GM21423 (cell line): ENCODE results near the gene LAG3.

Experiments used
- ATAC-seq: cut with Tn5 transposase; IDR thresholded peaks from one replicate; pipeline ENCODE4 v1.9.1; 2021; ENCODE audit warnings: mild to moderate bottlenecking, moderate library complexity; ENCODE audit not compliant: unreplicated experiment

The LAG3 gene

DNA sequence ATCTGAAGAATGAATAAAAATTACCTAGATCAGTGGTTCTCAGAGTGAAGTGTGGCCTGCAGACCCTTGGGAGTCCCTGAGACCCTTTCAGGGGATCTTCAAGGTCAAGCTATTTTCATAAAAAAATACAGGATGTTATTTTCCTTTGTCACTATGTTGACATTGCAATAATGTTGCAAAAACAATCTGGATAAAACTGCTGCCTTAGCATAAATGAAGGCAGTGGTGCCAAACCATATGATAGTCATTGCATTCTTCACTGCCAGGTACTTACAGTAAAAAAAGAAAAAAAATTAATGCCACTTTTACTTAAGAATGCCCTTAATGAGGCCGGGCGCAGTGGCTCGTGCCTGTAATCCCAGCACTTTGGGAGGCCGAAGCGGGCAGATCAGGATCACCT is 15.0 kb downstream of the LAG3 start:
- no peak for ATAC-seq

DNA sequence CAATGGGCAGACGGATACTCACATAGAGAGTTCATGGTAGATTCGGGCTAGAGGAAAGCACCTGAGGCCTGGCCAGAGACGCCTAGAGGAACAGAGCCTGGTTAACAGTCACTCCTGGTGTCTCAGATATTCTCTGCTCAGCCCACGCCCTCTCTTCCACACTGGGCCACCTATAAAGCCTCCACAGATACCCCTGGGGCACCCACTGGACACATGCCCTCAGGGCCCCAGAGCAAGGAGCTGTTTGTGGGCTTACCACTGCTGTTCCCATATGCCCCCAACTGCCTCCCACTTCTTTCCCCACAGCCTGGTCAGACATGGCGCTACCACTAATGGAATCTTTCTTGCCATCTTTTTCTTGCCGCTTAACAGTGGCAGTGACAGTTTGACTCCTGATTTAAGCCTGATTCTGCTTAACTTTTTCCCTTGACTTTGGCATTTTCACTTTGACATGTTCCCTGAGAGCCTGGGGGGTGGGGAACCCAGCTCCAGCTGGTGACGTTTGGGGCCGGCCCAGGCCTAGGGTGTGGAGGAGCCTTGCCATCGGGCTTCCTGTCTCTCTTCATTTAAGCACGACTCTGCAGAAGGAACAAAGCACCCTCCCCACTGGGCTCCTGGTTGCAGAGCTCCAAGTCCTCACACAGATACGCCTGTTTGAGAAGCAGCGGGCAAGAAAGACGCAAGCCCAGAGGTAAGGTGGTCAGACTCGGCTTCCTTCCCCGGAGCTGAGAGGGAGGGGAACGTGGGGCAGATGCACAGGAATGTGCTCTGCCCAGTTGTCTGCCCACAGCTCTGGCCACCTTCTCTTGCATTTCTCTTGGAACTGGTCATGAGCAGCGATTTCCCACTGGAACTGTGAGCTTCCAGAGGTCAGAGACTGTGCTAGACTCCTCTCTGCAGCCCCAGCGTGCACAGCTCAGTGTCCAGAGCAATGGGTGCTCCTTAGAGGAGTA is 16.9 kb downstream of the LAG3 start, which contains the start of gene CD4:
TSS of gene CD4 (plus strand) at position 557 of the 953 bp plus-strand sequence. CDS start 10,611 bp downstream, outside the sequence.
- no peak for ATAC-seq

DNA sequence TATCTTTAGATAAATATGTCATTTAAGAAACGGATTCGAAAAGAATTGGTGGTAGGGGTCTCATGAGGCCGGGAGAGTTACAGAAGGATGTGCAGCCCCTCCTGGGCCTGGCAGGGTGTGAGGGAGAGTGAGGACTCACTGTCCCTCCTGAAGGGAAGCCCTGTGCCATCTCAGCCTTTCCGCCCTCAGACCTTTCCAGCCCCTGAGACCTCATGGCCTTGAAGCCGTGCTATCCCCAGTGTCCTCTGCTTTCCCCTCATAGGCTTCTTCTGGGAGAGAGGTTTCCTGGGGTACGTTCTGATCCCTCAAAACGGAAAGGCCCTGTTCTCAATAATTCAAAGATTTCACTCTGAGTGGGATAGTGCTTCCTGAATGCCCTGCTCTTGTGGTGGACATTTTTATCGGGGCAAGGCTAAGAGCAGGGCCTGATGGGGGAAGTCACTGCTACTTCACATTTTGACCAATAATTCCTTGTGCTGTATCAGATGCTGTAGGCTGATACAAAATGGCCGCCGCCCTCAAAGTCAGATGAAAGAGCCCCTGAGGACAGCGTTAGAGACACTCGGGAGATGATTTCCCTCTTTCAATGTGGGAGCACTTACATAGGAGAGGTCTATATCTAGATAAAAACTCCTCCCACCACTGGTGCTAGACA is 18.3 kb downstream of the LAG3 start:
- no peak for ATAC-seq

DNA sequence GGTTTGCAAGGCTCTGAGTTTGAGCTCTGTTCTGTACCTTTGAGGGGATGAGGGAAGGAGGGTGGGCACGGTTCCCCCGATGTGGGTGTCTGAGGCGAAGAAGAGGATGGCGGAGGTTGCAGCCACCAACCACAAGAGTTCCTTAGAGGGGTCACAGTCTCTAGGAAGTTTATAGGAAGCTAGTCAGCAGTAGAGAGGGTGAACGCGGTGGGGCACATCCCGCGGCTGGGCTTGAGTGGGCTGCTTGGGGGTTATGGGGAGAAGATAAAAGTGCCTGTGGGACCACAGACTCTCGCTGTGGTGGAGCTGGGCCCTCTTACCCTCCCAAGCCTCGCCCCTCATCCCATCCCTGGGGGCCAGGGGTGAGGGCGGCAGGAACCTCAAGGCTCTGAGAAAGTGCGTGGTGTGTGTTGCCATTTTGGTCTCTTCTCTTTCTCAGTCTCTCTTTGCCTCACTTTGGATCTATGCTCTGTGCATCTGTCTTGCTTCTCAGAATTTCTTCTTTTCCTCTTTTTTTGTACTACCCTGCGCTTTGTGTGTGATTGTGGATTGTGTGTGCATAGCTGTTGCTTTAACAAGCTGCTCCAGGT is 19.7 kb downstream of the LAG3 start:
- ATAC-seq = no peak

DNA sequence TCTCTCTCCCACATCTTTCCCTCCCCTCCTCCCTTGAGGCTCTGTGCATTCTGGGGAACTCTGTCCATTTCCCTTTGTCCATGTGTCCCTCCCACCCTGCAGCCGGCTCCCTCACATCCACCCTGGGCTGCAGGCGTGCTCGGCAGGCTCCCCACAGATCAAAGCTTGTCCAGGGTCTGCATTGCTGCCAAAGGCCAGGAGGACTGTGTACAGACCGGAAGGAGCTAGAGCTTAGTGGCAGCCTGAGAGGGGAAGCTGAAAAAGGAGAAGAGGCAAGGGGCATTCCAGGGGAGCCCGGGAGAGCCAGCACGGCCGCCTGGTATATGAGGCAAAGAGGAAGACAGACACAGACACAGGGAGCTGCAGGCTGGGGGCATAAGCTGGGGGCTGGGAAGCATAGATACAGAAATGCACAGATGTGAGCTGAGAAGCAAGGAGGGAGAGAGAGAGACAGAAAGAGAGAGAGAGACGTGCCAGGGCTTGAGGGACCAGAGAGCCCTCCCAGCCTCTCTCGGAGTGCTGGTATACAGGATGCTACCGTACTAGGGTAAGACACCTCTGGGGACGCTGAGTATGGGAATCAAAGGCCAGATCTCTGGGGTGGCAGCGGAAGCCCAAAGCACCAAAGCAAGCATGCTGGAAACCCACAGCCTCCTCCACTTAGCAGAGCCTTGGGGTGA is 20.3 kb downstream of the LAG3 start:
- no peak for ATAC-seq

DNA sequence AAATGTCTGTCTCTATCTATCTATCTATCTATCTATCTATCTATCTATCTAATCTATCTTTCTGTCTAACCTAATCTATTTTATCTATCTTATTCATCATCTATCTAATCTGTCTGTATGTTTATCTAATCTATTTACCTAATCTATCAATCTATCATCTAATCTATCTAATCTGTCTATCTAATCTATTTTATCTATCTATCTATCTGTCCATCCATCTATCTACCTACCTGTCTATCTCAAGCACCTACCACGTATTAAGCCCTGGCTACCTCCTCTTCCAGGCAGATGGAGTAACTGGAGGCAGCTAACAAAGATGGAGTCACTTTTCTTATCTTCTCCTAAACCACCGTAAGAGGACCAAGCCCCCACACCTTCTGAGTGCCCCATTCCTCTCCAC is 22.8 kb downstream of the LAG3 start:
- ATAC-seq = no peak

DNA sequence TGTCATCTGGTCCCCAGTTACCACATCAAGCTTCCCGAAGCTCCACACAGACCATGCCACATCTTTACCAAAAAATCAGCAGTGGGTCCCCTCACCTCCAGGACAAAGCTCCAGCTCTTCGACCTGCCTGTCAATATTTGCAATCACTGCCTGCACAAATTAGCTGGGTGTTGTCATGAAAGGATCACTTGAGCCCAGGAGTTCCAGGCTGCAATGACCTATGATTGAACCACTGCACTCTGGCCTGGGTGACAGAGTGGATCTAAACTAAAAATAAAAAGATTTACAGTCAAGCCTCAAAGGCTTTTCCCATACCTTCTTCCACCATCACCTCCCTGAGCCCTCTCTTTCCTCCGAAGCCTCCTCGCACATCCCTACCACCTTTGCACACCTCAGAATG is 24.3 kb downstream of the LAG3 start:
- ATAC-seq = no peak

DNA sequence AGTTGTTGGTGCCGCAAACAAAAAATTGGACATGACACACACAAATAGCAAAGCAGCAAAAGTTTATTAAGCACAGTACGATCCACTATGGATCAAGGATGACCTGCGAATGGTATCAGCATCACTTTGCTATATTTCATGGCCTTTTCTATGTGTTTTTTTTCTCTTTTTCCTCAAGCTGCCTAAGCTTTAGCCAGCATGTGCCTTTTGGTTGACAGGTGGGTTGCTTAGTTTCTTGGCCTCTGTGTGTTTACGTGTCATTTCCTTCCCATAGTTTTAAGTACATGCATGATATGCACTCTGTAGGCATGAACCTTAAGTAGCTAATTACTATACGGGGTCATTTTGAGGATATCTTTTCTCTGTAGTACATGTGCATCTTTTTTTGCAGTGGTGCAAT is 26.8 kb downstream of the LAG3 start:
- no peak for ATAC-seq

DNA sequence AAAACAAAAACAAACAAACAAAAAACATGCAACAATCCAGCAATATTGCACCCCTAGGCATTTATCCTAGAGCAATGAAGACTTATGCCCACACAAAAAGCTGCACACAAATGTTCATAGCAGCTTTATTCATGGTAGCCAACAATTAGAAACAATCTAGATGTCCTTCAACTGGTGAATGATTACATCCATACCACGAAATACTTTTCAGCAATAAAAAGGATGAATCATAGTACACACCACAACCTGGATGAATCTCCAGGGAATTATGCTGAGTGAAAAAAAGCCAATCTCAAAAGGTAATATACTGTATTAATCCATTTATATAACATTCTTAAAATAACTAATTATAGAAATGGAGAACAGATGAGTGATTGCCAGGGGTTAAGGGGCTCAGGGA is 34.9 kb downstream of the LAG3 start:
- no peak for ATAC-seq

DNA sequence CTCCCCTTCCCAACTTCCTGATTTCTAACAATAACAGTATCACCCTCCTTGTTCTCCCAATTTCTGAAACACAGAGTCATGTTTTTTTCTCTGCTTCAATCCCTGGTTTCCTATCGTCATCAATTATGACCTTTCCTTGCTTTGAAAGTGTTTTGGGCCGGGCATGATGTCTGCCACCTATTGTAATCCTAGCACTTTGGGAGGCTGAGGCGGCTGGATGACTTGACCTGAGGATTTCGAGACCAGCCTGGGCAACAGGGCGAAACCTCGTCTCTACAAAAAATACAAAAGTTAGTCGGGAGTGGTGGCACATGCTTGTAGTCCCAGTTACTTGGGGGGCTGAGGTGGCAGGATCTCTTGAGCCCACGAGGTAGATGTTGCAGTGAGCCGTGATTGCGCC is 36.7 kb downstream of the LAG3 start:
- no peak for ATAC-seq

DNA sequence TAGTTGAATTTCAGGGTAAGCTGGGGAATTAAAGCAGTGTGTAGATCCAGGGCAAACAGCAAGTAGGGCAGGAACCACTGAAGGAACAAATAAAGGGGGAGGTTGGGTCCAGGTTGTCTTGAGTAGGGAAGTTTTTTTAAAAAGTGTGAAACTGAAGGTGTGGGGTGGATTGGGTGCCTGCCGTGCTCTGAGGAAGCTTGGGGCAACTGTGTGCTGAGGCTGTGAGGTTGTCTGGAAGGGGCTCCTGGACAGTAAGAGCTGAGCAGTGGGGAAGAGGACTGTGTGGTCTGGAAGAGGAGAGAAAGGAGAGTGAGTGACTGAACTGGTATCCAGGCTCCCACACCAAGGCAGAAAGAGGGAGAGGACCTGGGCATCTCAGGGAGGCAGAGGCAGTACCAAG is 38.4 kb downstream of the LAG3 start:
- no peak for ATAC-seq

DNA sequence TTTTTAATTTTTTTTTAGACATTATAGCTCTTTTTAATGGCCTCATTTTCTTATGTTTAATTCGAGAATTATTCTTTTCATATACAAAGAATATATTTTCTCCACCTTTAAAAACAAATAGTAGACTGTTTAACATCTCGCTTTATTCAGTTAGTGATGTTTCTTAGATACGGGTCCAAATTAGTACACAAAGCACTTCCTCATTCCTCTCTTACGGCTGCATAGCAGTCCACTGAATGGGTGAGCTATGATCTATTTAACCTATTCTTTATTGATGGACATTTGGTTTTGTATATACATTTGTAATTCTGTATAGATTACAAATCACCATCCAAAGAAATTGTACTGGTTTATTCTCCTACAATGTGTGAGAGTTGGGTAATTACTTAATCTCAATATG is 41.0 kb downstream of the LAG3 start:
- ATAC-seq = no peak

DNA sequence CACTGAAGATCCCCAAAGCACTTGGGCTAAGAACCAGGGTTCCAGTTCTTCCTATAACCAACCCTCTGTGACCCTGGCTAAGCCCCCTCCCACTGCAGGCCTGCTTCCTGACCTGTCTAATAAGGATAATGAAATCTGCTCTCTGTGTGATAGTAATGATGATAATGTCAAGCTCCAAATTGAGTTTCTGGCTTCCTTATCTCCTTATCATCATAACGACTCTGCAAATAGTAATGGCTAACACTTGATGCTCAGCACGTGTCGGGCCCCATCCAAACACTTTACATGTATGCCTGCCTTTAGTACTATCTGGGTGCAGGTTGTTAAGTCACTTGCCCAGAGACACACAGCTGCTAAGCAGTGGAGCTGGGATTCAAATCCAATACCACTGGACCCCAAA is 44.3 kb downstream of the LAG3 start:
- ATAC-seq = no peak

DNA sequence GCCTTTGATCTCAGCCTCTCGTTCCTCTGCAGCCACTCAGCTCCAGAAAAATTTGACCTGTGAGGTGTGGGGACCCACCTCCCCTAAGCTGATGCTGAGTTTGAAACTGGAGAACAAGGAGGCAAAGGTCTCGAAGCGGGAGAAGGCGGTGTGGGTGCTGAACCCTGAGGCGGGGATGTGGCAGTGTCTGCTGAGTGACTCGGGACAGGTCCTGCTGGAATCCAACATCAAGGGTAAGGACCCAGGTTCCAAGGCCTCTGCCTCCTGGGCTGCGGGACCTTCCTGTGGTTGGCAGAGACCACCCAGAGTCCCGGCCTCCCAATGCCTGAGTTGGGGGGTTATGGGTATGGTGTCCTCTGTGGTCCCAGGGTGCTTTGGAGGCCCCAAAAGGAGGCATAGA is 44.8 kb downstream of the LAG3 start:
- no peak for ATAC-seq

DNA sequence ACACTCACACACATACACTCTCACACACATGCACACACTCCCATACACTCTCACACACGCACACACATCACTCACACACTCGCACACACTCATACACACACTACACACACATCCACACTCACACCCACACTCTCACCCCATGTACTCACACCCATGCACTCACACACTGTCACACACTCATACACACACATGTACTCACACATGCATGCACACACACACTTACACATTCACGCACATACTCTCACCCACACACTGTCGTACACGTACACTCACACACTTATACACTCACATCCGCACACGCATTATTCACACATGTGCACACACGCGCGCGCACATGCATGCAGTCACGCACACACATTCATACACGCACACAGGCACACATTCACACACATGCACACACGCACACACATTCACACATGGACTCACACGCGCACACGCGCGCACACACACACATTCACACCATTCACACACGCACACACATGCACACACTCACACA is 45.4 kb downstream of the LAG3 start:
- ATAC-seq = no peak

DNA sequence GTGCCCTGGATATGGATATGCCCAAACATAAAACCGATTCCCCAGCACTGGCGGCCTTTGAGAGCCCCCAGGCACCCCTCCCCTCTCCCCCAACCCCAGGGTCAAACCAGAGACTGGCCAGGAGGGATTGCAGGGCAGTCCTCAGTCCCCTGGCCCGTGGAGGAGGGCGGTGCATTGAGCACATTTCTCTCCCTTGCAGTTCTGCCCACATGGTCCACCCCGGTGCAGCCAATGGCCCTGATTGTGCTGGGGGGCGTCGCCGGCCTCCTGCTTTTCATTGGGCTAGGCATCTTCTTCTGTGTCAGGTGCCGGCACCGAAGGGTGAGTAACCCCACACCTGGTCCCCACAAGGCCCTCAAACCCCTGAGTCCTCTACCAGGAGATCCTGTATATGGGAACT is 45.9 kb downstream of the LAG3 start:
- ATAC-seq = no peak

DNA sequence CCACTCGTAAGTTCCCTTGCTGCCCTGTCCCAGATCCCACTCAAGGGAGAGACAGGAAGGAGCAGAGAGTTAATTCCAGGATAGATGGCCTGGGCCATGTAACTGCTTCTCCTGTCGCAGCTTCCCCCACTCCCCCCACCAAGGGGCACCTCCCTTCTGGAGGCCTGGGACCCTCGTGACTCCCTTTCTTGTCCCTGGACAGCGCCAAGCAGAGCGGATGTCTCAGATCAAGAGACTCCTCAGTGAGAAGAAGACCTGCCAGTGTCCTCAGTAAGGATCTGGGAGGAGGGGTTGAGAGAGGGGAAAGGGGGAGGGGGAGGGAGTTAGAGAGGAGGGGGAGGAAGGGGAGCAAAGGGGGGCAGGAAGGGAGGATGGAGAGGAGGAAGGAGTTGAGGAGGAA is 46.3 kb downstream of the LAG3 start:
- no peak for ATAC-seq

DNA sequence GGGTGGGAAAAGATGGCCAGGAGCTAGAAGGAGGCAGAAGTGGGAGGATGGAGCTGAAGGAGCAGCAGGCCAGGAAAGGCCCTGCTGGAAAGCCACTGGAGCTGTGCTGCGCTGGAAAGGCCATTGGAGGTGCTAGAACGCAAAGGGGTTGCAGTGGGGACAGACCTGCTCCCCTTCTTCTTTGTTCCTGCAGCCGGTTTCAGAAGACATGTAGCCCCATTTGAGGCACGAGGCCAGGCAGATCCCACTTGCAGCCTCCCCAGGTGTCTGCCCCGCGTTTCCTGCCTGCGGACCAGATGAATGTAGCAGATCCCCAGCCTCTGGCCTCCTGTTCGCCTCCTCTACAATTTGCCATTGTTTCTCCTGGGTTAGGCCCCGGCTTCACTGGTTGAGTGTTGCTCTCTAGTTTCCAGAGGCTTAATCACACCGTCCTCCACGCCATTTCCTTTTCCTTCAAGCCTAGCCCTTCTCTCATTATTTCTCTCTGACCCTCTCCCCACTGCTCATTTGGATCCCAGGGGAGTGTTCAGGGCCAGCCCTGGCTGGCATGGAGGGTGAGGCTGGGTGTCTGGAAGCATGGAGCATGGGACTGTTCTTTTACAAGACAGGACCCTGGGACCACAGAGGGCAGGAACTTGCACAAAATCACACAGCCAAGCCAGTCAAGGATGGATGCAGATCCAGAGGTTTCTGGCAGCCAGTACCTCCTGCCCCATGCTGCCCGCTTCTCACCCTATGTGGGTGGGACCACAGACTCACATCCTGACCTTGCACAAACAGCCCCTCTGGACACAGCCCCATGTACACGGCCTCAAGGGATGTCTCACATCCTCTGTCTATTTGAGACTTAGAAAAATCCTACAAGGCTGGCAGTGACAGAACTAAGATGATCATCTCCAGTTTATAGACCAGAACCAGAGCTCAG is 47.0 kb downstream of the LAG3 start:
- no peak for ATAC-seq

DNA sequence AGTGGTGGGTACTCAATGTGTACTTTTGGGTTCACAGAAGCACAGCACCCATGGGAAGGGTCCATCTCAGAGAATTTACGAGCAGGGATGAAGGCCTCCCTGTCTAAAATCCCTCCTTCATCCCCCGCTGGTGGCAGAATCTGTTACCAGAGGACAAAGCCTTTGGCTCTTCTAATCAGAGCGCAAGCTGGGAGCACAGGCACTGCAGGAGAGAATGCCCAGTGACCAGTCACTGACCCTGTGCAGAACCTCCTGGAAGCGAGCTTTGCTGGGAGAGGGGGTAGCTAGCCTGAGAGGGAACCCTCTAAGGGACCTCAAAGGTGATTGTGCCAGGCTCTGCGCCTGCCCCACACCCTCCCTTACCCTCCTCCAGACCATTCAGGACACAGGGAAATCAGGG is 47.8 kb downstream of the LAG3 start:
- no peak for ATAC-seq
